Measurements from ENCODE around the gene ZNF286A. TPM values are rescaled to one million over a fixed set of nuclear protein-coding genes. Genes with fewer than 3 reads are reported as not detected.
"Not testable (repeated sequence)": the region's sequence is repeated elsewhere in the genome, so short reads cannot be mapped to it uniquely, and the experiment has no call there.

The ZNF286A gene
- total RNA-seq, 3 donors from 2014 or later, result 6.0 to 21.6 (median 10.2) TPM

DNA sequence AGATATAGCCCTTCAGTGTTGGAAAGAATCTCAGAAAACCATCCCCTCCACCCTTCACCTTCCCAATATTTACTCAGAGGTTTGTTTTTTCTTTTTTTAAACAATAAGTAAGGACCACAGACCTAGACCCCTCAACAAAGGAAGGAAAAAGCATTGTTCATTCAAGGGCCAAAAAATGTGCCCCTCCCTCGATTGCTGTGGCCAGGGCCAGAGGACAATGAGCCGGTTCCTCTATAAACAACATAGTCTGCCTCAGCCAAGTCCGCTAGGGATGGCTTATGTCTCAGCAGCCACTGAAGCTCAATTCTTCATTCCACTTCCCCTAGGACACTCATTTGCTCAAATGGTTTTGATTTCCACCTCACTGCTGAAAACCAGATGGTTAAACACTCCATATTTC lies 39.5 kb upstream of the ZNF286A start:
- Histone ChIP-seq H3K4me1 (ENCODE audit: low read depth) (no peaks in the 10 kb centered on the region), H3K9me3 (no peaks in the 10 kb centered on the region), H3K4me3 (no peak overlapping the region), H3K36me3 (ENCODE audit: low read depth) (no peaks in the 10 kb centered on the region)
- DNase-seq (no peak), ATAC-seq (no peak)
- intact Hi-C loops (cut with DNase I, micrococcal nuclease), result no loop called here
- TF ChIP-seq, protein P1, sequence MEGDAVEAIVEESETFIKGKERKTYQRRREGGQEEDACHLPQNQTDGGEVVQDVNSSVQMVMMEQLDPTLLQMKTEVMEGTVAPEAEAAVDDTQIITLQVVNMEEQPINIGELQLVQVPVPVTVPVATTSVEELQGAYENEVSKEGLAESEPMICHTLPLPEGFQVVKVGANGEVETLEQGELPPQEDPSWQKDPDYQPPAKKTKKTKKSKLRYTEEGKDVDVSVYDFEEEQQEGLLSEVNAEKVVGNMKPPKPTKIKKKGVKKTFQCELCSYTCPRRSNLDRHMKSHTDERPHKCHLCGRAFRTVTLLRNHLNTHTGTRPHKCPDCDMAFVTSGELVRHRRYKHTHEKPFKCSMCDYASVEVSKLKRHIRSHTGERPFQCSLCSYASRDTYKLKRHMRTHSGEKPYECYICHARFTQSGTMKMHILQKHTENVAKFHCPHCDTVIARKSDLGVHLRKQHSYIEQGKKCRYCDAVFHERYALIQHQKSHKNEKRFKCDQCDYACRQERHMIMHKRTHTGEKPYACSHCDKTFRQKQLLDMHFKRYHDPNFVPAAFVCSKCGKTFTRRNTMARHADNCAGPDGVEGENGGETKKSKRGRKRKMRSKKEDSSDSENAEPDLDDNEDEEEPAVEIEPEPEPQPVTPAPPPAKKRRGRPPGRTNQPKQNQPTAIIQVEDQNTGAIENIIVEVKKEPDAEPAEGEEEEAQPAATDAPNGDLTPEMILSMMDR (IDR thresholded peaks at IDR 0.05), result no peak

DNA sequence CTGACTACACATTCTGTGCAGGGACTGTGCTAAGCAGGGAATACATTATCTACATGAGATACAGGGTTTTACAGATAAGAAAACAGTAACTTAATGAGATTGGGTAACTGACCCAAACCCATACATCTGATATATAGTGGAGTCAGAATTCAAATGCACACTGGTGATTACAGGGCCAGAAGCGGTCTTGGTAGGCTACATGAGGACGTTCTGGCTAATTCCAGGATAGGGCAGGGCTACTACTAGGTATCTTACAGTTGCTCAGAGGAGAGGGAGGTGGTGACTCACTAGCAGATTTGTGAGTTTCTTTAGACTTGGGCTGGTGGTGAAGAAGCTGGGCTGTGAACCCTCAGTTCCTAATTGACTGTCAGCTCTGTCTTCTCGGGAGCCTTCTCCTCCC lies 36.9 kb upstream of the ZNF286A start:
- H3K4me1 ChIP-seq (ENCODE audit: low read depth), result no peaks in the 10 kb centered on the region
- TF ChIP-seq, protein P1 (IDR thresholded peaks at IDR 0.05), result no peak
- H3K36me3 ChIP-seq (ENCODE audit: low read depth), result no peaks in the 10 kb centered on the region
- H3K4me3 ChIP-seq, result no peak overlapping the region
- DNase-seq (no peak), ATAC-seq (no peak)
- no peaks in the 10 kb centered on the region for H3K9me3 ChIP-seq
- intact Hi-C loops (cut with DNase I, micrococcal nuclease), result no loop called here

DNA sequence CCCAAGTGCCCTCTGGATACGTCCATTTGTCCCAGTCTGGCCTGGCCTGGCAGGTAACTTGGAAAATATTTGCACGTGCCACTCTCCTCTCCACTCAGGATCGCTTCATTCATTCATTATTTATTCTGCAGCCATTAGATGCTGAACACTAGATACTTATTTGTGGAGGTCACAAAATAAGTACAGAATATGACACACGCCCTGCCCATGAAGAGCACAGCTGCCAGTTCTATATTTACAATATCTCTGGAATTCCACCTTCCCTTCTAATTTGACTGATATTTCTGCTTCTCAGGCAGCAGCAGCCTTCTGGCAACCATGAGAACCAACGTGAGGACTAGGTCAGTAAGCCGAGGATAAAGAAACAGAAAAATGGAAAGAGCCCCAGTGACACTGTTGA lies 36.4 kb upstream of the ZNF286A start:
- no peaks in the 10 kb centered on the region for H3K9me3 ChIP-seq
- ATAC-seq (no peak), DNase-seq (no peak)
- H3K36me3 ChIP-seq (ENCODE audit: low read depth), result no peaks in the 10 kb centered on the region
- TF ChIP-seq, protein P1 (IDR thresholded peaks at IDR 0.05), result no peak
- H3K4me3 ChIP-seq, result no peak overlapping the region
- intact Hi-C loops (cut with DNase I, micrococcal nuclease), result no loop called here
- no peaks in the 10 kb centered on the region for H3K4me1 ChIP-seq (ENCODE audit: low read depth)

DNA sequence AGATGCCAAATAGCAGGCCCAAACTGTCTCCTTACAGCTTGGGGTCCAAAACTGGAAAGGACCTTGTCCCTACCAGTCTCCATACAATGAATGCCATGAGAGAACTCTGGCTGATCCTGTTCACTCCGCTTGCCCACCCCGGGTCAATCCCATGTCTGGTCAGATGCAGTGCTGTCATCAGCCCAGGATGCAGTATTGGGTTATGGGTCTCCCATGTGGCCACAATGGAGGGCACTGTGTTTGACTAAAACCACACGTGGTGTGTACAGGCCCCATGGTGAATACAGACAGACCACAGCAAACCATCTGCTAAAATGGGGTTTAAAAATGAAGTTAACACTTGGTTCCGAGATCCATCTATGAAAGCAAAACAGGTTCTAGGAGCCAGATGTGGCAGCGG lies 35.9 kb upstream of the ZNF286A start:
- DNase-seq (no peak), ATAC-seq (no peak)
- intact Hi-C loops (cut with DNase I, micrococcal nuclease), result no loop called here
- Histone ChIP-seq H3K4me3 (no peak overlapping the region), H3K4me1 (ENCODE audit: low read depth) (no peaks in the 10 kb centered on the region), H3K36me3 (ENCODE audit: low read depth) (no peaks in the 10 kb centered on the region), H3K9me3 (no peaks in the 10 kb centered on the region)
- TF ChIP-seq, protein P1 (IDR thresholded peaks at IDR 0.05), result no peak

DNA sequence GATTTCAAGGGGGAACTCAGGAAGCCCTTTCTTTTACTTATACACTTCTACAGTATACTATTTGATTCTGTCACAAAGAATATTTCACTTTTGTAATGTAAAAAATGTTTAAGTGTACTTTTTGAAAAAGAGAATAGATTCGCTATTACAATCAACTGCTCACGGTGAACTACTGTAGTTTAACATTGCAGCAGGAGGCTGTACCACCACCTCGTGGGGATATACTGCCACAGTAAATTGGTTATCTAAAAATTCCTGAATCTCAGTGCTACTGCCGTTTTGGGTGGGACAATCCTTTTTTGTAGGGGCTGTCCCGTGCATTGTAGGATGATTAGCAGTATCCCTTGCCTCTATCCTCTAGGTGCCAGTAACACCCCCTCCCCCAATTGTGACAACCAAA lies 30.0 kb upstream of the ZNF286A start:
- H3K36me3 ChIP-seq (ENCODE audit: low read depth); intact Hi-C loops (cut with DNase I, micrococcal nuclease); H3K9me3 ChIP-seq; ATAC-seq; DNase-seq; H3K4me3 ChIP-seq; H3K4me1 ChIP-seq (ENCODE audit: low read depth): not testable (repeated sequence)

DNA sequence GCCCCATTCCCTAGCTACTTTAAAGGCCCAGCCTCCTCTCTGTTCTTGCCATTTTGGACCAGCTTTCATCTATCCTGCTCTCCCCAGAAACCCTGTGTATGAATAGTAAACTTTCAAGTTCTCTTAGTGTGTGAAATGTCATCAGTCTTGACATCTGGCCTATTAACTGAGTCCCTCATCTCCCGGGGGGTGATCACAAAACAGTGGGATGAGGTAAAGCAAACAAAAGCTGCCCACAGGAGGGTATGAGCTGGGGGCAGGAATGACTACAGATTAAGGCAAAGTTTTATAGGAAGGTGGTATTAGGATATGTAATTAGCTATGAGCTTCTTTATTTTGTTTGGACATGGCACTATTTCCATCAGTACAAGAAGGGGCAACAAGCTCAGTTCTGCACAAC lies 24.9 kb upstream of the ZNF286A start:
- H3K36me3 ChIP-seq (ENCODE audit: low read depth); H3K9me3 ChIP-seq; H3K4me3 ChIP-seq; ATAC-seq; H3K4me1 ChIP-seq (ENCODE audit: low read depth); DNase-seq; intact Hi-C loops (cut with DNase I, micrococcal nuclease): not testable (repeated sequence)

DNA sequence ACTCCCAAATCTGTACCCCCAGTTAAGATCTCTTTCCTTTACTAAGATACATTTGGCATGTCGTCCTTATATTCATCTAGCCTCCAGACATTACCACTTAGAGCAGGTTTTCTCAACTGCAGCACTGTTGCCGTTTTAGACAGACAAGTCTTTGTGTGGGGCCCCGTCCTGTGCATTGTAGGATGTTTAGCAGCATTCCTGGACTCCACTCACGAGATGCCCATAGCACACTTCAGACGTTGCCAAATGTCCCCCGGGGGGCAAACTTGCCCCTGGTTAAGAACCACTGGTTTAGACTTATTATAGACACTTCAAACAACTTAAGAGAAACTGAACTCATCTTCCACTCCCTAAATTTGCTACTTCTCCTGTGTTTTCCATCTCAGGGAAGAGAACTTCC lies 23.6 kb upstream of the ZNF286A start:
- H3K9me3 ChIP-seq; DNase-seq; ATAC-seq; intact Hi-C loops (cut with DNase I, micrococcal nuclease); H3K4me3 ChIP-seq; H3K4me1 ChIP-seq (ENCODE audit: low read depth); H3K36me3 ChIP-seq (ENCODE audit: low read depth): not testable (repeated sequence)

DNA sequence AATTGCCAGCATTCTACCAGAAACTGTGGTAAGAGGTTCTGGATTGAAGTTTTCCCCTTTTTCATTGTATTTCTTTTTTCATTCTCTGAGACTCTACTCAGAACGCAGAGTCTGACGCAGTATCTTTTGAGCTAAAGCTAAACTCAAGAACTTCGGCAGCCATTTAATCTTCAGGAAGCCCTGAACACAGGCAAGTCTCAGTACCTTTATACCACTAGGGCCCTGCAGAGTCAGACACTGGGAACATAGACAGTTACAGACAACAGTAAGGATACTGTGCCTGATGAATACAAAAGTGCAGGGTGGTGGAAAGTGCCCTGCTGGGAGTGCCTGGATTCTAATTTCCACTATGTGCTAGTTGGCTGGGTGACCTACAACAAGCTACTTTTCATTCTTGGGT lies 16.4 kb upstream of the ZNF286A start:
- H3K4me1 ChIP-seq (ENCODE audit: low read depth); DNase-seq; H3K36me3 ChIP-seq (ENCODE audit: low read depth); H3K4me3 ChIP-seq; intact Hi-C loops (cut with DNase I, micrococcal nuclease); ATAC-seq; H3K9me3 ChIP-seq: not testable (repeated sequence)

DNA sequence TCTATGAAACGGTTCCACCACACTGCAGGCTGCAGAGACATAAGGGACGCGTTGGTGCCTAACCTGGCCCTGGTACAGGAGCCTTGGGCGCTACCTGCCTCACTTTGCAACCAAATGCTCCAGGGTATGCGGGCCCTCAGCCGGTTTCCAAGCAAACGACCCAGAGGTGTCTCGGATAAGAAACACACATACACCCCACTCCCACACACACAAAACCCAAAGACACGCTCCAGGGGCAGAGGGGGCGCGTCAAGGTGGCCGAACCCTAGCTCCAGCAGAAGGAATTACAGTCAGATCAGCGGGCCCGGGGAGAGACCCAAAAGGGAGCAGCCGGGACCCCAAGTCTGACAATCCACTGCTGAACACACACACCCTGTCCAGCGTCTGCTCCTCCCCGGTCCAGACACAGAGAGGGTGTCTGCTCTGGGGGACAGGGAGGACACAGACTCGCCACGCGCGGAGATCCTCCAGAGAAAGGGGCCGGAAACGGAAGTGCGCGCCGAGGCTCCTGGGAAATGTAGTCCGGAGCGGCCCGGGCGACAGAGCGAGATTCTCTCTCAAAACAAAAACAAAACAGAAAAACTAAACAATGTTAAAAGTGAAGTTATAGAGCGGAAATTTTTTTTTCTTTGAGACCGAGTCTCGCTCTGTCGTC lies 15.6 kb upstream of the ZNF286A start, which contains the start of gene TRIM16:
TRIM16 (minus strand) TSS at position 488 of the 655 bp plus-strand sequence. CDS start 32,702 bp downstream, outside the sequence.
- intact Hi-C loops (cut with DNase I, micrococcal nuclease); H3K36me3 ChIP-seq (ENCODE audit: low read depth); H3K4me1 ChIP-seq (ENCODE audit: low read depth); H3K9me3 ChIP-seq: not testable (repeated sequence)
- peak; percentile 89 for ATAC-seq
- peak within 1 kb of the TSS; percentile 17 for H3K4me3 ChIP-seq
- DNase-seq, result peak; percentile 88 to 90 (median 89)

DNA sequence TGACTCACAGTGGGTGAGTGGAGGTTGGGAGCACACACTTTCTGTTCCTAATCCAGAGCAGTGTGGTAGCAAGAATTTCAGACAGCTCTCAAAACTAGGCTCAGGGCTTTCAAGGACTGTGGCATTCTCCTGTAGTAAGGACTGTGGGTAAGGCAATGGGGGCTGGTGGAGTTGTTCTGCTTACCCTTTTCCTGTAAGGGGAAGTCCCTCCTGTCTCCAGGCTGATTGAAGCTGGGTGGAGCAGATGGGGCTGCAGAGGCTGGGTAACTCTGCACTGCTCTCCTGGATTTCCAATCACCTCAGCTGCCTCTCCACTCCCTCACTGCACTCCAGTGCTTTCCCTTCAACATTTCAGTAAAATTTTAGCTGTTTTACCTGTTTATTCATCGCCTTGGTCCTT lies 12.1 kb upstream of the ZNF286A start:
- intact Hi-C loops (cut with DNase I, micrococcal nuclease), result not testable (repeated sequence)

DNA sequence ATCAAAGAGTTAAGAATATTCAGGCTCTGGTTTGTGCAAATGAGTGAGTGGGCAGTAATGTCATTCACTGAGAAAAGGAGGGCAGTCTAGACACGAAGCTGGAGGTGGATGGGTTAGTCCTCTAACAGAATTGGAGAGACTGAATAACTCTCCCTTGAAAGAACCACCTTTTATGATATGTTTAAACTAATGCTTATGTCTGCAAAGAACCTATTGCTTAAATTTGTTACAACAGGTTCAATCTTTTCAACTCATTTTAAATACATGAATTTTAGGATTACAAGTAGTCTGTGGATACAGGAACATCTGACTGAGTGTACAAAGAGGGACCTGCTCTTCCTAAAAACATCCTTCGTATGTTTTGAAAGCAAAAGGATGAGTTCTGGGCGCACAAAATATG lies 585 bp upstream of the ZNF286A start:
- H3K36me3 ChIP-seq (ENCODE audit: low read depth); ATAC-seq; H3K4me1 ChIP-seq (ENCODE audit: low read depth); H3K9me3 ChIP-seq; H3K4me3 ChIP-seq; DNase-seq; intact Hi-C loops (cut with DNase I, micrococcal nuclease): not testable (repeated sequence)

More for the DNA sequence above, 12.1 kb upstream of the ZNF286A start:
- H3K9me3 ChIP-seq; H3K4me1 ChIP-seq (ENCODE audit: low read depth); H3K36me3 ChIP-seq (ENCODE audit: low read depth); ATAC-seq; DNase-seq; H3K4me3 ChIP-seq: not testable (repeated sequence)

All from mucosa of descending colon (tissue), 3 donors.